IMR-90 (cell line): Measurements from ENCODE around the gene S100A5. TPM values are rescaled to one million over a fixed set of nuclear protein-coding genes. Genes with fewer than 3 reads are reported as not detected.

Experiments used
- ATAC-seq: fragments of 200-7000 bp; cut with Tn5 transposase; 2 replicates; pipeline ENCODE4 v1.9.1; 2020; ENCODE audit warnings: low read depth, mild to moderate bottlenecking, moderate library complexity
- BruUV-seq: library from RNA; stranded (reverse); fragments of 400-500 nt; replicated peaks from 2 replicates; lab custom pipeline; 2021; lab: Mats Ljungman, UMichigan
- CTCF ChIA-PET: fragments of 300-600 bp; formaldehyde crosslinking; extraction: SDS; loops from one replicate; lab custom pipeline; 2021; ENCODE audit warnings: antibody characterized with exemption; lab: Yijun Ruan, JAX
- POLR2A ChIA-PET: fragments of 300-600 bp; sonication (Branson Sonifier 250); formaldehyde crosslinking; loops from one replicate; lab custom pipeline; 2022; ENCODE audit warnings: antibody characterized with exemption; ENCODE audit not compliant: unreplicated experiment; lab: Charles Lee
- DNase-seq: peaks from one replicate; pipeline ENCODE4 v3.0.0; 2013
- H2AFZ ChIP-seq: replicated peaks from 2 replicates; pipeline ENCODE3; 2013; ENCODE audit warnings: low read length, mild to moderate bottlenecking; ENCODE audit not compliant: poor library complexity
- H2AK5ac ChIP-seq: 2 replicates; pipeline ENCODE4 v1.6.1; 2013; ENCODE audit warnings: low read depth, low read length, inconsistent platforms
- H2AK9ac ChIP-seq: replicated peaks from 2 replicates; pipeline ENCODE3; 2013; ENCODE audit warnings: mild to moderate bottlenecking, low read depth, low read length, moderate library complexity; ENCODE audit not compliant: poor library complexity
- H2BK120ac ChIP-seq: 2 replicates; pipeline ENCODE4 v1.6.1; 2013; ENCODE audit warnings: low read depth, low read length, inconsistent platforms
- H2BK15ac ChIP-seq: 3 replicates; pipeline ENCODE4 v1.6.1; 2013; ENCODE audit warnings: low read depth, low read length, inconsistent platforms
- H2BK20ac ChIP-seq: 2 replicates; pipeline ENCODE4 v1.6.1; 2013; ENCODE audit warnings: low read depth, mild to moderate bottlenecking, inconsistent platforms, low read length, moderate library complexity
- H2BK5ac ChIP-seq: 2 replicates; pipeline ENCODE4 v1.6.1; 2013; ENCODE audit warnings: mild to moderate bottlenecking, low read depth, low read length, inconsistent platforms; ENCODE audit not compliant: poor library complexity, severe bottlenecking
- H3K14ac ChIP-seq: replicated peaks from 2 replicates; pipeline ENCODE4 v1.6.1; 2013; ENCODE audit warnings: low read depth, low read length, inconsistent platforms
- H3K18ac ChIP-seq: 2 replicates; pipeline ENCODE4 v1.6.1; 2013; ENCODE audit warnings: low read depth, low read length, control low read depth
- H3K23ac ChIP-seq: 2 replicates; pipeline ENCODE4 v1.6.1; 2013; ENCODE audit warnings: low read depth, low read length, inconsistent platforms
- H3K27ac ChIP-seq: 2 replicates; pipeline ENCODE4 v1.5.1; 2013; ENCODE audit warnings: mild to moderate bottlenecking, control low read depth, low read length; ENCODE audit not compliant: insufficient read depth
- H3K27me3 ChIP-seq: 2 replicates; pipeline ENCODE4 v1.6.1; 2013; ENCODE audit warnings: low read length; ENCODE audit not compliant: control insufficient read depth, insufficient read depth
- H3K36me3 ChIP-seq: 2 replicates; pipeline ENCODE4 v1.6.1; 2013; ENCODE audit warnings: low read length, mixed read lengths; ENCODE audit not compliant: control insufficient read depth, insufficient read depth
- H3K4ac ChIP-seq: 2 replicates; pipeline ENCODE4 v1.6.1; 2013; ENCODE audit warnings: low read depth, low read length, inconsistent platforms
- H3K4me1 ChIP-seq: 2 replicates; pipeline ENCODE4 v1.6.1; 2013; ENCODE audit warnings: low read length, mixed read lengths; ENCODE audit not compliant: control insufficient read depth, insufficient read depth
- H3K4me2 ChIP-seq: 2 replicates; pipeline ENCODE4 v1.6.1; 2013; ENCODE audit warnings: low read depth, mild to moderate bottlenecking, control low read depth, low read length, moderate library complexity
- H3K4me3 ChIP-seq: 2 replicates; pipeline ENCODE4 v1.5.1; 2013; ENCODE audit warnings: low read depth, mild to moderate bottlenecking, control low read depth, low read length, moderate library complexity; ENCODE audit not compliant: insufficient read depth
- H3K56ac ChIP-seq: 2 replicates; pipeline ENCODE4 v1.6.1; 2013; ENCODE audit warnings: low read length, inconsistent platforms; ENCODE audit not compliant: insufficient read depth; ENCODE audit errors: extremely low read depth
- H3K79me1 ChIP-seq, 2 experiments: 2 replicates each; pipeline ENCODE4 v1.6.1; 2013; ENCODE audit warnings: low read length in 2 of 2, inconsistent platforms in 1 of 2, low read depth in 1 of 2
- H3K9ac ChIP-seq: 2 replicates; pipeline ENCODE4 v1.6.1; 2013; ENCODE audit warnings: low read depth, low read length, control low read depth
- H3K9me1 ChIP-seq: 2 replicates; pipeline ENCODE4 v1.6.1; 2013; ENCODE audit warnings: low read length, inconsistent platforms; ENCODE audit not compliant: insufficient read depth
- H3K9me3 ChIP-seq: 2 replicates; pipeline ENCODE4 v1.6.1; 2013; ENCODE audit warnings: low read length; ENCODE audit not compliant: control insufficient read depth, insufficient read depth
- H4K20me1 ChIP-seq: 2 replicates; pipeline ENCODE4 v1.6.1; 2013; ENCODE audit warnings: low read length, inconsistent platforms; ENCODE audit not compliant: insufficient read depth
- H4K5ac ChIP-seq: 2 replicates; pipeline ENCODE4 v1.6.1; 2013; ENCODE audit warnings: mild to moderate bottlenecking, low read depth, low read length, control low read depth
- H4K8ac ChIP-seq, 2 experiments: 2 replicates each; pipeline ENCODE4 v1.6.1; 2013; ENCODE audit warnings: low read depth in 2 of 2, low read length in 2 of 2, control low read depth in 1 of 2, inconsistent platforms in 1 of 2
- H4K91ac ChIP-seq: 2 replicates; pipeline ENCODE4 v1.6.1; 2013; ENCODE audit warnings: low read depth, low read length, inconsistent platforms; ENCODE audit not compliant: insufficient read depth
- BHLHE40 ChIP-seq: fragments of 150-350 bp; IDR thresholded peaks from 2 replicates; pipeline ENCODE4 v1.6.1; 2016; ENCODE audit warnings: mild to moderate bottlenecking, low read depth, low read length
- CEBPB ChIP-seq: IDR thresholded peaks from 2 replicates; pipeline ENCODE4 v1.6.1; 2012; ENCODE audit warnings: low read depth, low read length, improper control_type of control experiment
- CHD1 ChIP-seq: IDR thresholded peaks from 2 replicates; pipeline ENCODE4 v1.6.1; 2012; ENCODE audit warnings: low read depth, low read length, improper control_type of control experiment
- ELK1 ChIP-seq: fragments of 150-350 bp; IDR thresholded peaks from 2 replicates; pipeline ENCODE4 v1.6.1; 2016; ENCODE audit warnings: low read depth, mild to moderate bottlenecking, low read length, moderate library complexity, borderline replicate concordance
- FOS ChIP-seq: fragments of 150-350 bp; IDR thresholded peaks from 2 replicates; pipeline ENCODE4 v1.6.1; 2016; ENCODE audit warnings: low read depth, low read length
- MAFK ChIP-seq: IDR thresholded peaks from 2 replicates; pipeline ENCODE4 v1.6.1; 2012; ENCODE audit warnings: low read depth, low read length, improper control_type of control experiment
- MAZ ChIP-seq: IDR thresholded peaks from 2 replicates; pipeline ENCODE4 v1.6.1; 2012; ENCODE audit warnings: low read depth, mild to moderate bottlenecking, low read length, improper control_type of control experiment, moderate library complexity, borderline replicate concordance
- MXI1 ChIP-seq: IDR thresholded peaks from 2 replicates; pipeline ENCODE4 v1.6.1; 2012; ENCODE audit warnings: low read depth, mild to moderate bottlenecking, low read length, moderate library complexity, borderline replicate concordance
- NFE2L2 ChIP-seq: fragments of 150-350 bp; IDR thresholded peaks from 2 replicates; pipeline ENCODE4 v1.6.1; 2016; ENCODE audit warnings: low read depth, mild to moderate bottlenecking, low read length
- POLR2A ChIP-seq: IDR thresholded peaks from 2 replicates; pipeline ENCODE4 v1.6.1; 2012; ENCODE audit warnings: mild to moderate bottlenecking, low read depth, low read length
- RAD21 ChIP-seq: IDR thresholded peaks from 2 replicates; pipeline ENCODE4 v1.6.1; 2012; ENCODE audit warnings: low read length, improper control_type of control experiment
- RCOR1 ChIP-seq: IDR thresholded peaks from 2 replicates; pipeline ENCODE4 v1.6.1; 2012; ENCODE audit warnings: mild to moderate bottlenecking, low read length, improper control_type of control experiment; ENCODE audit not compliant: insufficient replicate concordance
- RFX5 ChIP-seq: IDR thresholded peaks from 2 replicates; pipeline ENCODE4 v1.8.0; 2012; ENCODE audit warnings: low read depth, mild to moderate bottlenecking, low read length, moderate library complexity
- SMC3 ChIP-seq: fragments of 150-350 bp; IDR thresholded peaks from 2 replicates; pipeline ENCODE4 v1.6.1; 2016; ENCODE audit warnings: low read depth, mild to moderate bottlenecking, antibody characterized with exemption, low read length, moderate library complexity
- USF2 ChIP-seq: fragments of 150-350 bp; IDR thresholded peaks from 2 replicates; pipeline ENCODE4 v1.6.1; 2017; ENCODE audit warnings: mild to moderate bottlenecking, antibody characterized with exemption, low read length, low read depth
- WGBS, 2 experiments: methylation state at CpG; one replicate each; pipeline versions ENCODE4 v1.1.5 to v1.1.7; 2013; ENCODE audit warnings: missing lambda C conversion rate in 2 of 2; ENCODE audit not compliant: insufficient read length in 1 of 2; ENCODE audit errors: extremely low coverage in 2 of 2; 5-methylcytosine and 5-hydroxymethylcytosine counted together
- dilution Hi-C: fragments of 300-500 bp; cut with HindIII; formaldehyde crosslinking; loops from one replicate; pipeline ENCODE4 v1.14.3; 2018; ENCODE audit warnings: low sequenced_read_pairs; ENCODE audit not compliant: unreplicated experiment
- in situ Hi-C: fragments of 300-500 bp; cut with MboI; formaldehyde crosslinking; loops from 3 replicates; pipeline ENCODE4 v1.14.3; 2019; ENCODE audit warnings: low sequenced_read_pairs, inconsistent platforms, mixed read lengths
- intact Hi-C: fragments of 100-400 bp; cut with micrococcal nuclease; formaldehyde crosslinking; loops from 2 replicates; pipeline ENCODE4 v1.10.0; 2022
- polyA plus RNA-seq, 3 experiments: library from polyadenylated mRNA; depleted of rRNA; stranded (reverse); fragments of >200 nt; gene quantifications; 2 replicates each; pipeline ENCODE4 v1.2.3, GENCODE V29; 2012; ENCODE audit warnings: low replicate concordance in 1 of 3
- total RNA-seq: library from RNA; depleted of rRNA; stranded (reverse); fragments of >200 nt; gene quantifications from 2 replicates; pipeline ENCODE4 v1.2.3, GENCODE V29; 2012

Gene S100A5
- total and polyA plus RNA-seq, 2 of the 4 experiments (the other 2 are of a cell fraction), result 0.27 TPM; not detected in 1

- no peak for TF ChIP-seq SMC3
These were observed 25.0 kb downstream of the S100A5 start (continued) for GRCh38 chr1:153515504-153516394.

DNA sequence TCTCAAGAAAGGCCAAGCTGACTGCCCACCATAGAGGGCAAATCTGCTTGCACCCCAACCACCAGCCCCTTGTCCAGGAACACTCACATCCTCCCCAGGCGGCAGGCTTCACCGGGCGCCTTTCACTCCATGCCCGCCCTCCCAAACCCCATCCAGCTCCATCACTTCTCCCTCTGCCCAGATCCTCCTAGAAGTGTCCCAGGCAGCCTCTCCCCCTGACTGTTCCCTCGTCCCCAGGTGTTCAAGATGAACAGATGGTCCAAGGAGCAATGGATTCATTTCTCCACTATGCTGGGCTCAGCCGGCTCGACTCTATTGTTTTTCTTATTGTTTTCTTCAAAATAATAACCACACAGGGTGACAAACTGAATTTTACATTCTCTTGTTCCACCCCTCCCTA, 27.1 kb downstream of the S100A5 start:
- in situ Hi-C loops, result loop anchor here (10.0 kb wide), 2 partner anchors 51 to 131 kb away; partner anchors contain the start of gene S100A2
- H2AK5ac ChIP-seq, result no peak overlapping the region
- no peak overlapping the region for H3K27ac ChIP-seq
- no peaks in the 10 kb centered on the region for H3K27me3 ChIP-seq
- H3K4ac ChIP-seq, result no peak overlapping the region
- H4K20me1 ChIP-seq, result no peaks in the 10 kb centered on the region
- no peaks in the 10 kb centered on the region for H3K4me1 ChIP-seq
- H3K36me3 ChIP-seq, result no peaks in the 10 kb centered on the region
- no peaks in the 10 kb centered on the region for H3K79me1 ChIP-seq
- intact Hi-C loops, result no loop called here
- WGBS, 2 experiments, result 93% methylated on average over 6 of the region's 7 CpGs; no CpG with 5 or more reads in 1 of the 2 experiments
- no peak overlapping the region for H3K56ac ChIP-seq
- POLR2A ChIA-PET, result no interaction called here
- no peak overlapping the region for H2BK20ac ChIP-seq
- H3K4me2 ChIP-seq, result no peak overlapping the region
- no peak overlapping the region for H3K14ac ChIP-seq
- no peak overlapping the region for H2BK5ac ChIP-seq
- no peak for ATAC-seq
- CTCF ChIA-PET, result no interaction called here
- dilution Hi-C loops, result no loop called here
- no peak overlapping the region for H2BK120ac ChIP-seq
- H3K23ac ChIP-seq, result no peak overlapping the region
- no peak overlapping the region for H3K4me3 ChIP-seq
- no peak overlapping the region for H3K9ac ChIP-seq
- no peak overlapping the region for H4K91ac ChIP-seq
- H2AK9ac ChIP-seq, result no peak overlapping the region
- no peaks in the 10 kb centered on the region for H3K9me3 ChIP-seq
- no peak overlapping the region for H2AFZ ChIP-seq
- no peaks in the 10 kb centered on the region for H3K9me1 ChIP-seq
- H4K5ac ChIP-seq, result no peak overlapping the region
- no peak for DNase-seq
- H2BK15ac ChIP-seq, result no peak overlapping the region
- H3K18ac ChIP-seq, result no peak overlapping the region
- no TSS peak for BruUV-seq
- no peak overlapping the region for H4K8ac ChIP-seq
- no peak for TF ChIP-seq MAZ
- no peak for TF ChIP-seq CHD1
- no peak for TF ChIP-seq USF2
- no peak for TF ChIP-seq RFX5
- TF ChIP-seq POLR2A, result no peak
- no peak for TF ChIP-seq RAD21
- no peak for TF ChIP-seq BHLHE40
- no peak for TF ChIP-seq NFE2L2
- no peak for TF ChIP-seq RCOR1
- TF ChIP-seq SMC3, result no peak
- no peak for TF ChIP-seq FOS
- no peak for TF ChIP-seq MXI1
- TF ChIP-seq MAFK, result no peak
- TF ChIP-seq ELK1, result no peak
- TF ChIP-seq CEBPB, result no peak
